ENCODE results near the gene LSR. TPM values are rescaled to one million over a fixed set of nuclear protein-coding genes. Genes with fewer than 3 reads are reported as not detected.

Gene LSR
- total RNA-seq, 1 donor from 2014 or later: 5.4 TPM

GRCh38 chr19:35316560-35316959 is 67.8 kb downstream of the LSR start:
- TF ChIP-seq CTCF (IDR thresholded peaks at IDR 0.05; ENCODE audit: partially characterized antibody, unreplicated experiment): no peak
- peaks cover 5% of the 10 kb centered on the region for H3K27me3 Mint-ChIP-seq (ENCODE audit: unreplicated experiment)
- H3K36me3 Mint-ChIP-seq (ENCODE audit: unreplicated experiment): no peaks in the 10 kb centered on the region
- no peak overlapping the region for H3K27ac Mint-ChIP-seq (ENCODE audit: unreplicated experiment)
- no peak overlapping the region for H3K4me3 Mint-ChIP-seq (ENCODE audit: unreplicated experiment)
- peaks cover 2% of the 10 kb centered on the region for H3K9me3 Mint-ChIP-seq (ENCODE audit: unreplicated experiment)
- H3K4me1 Mint-ChIP-seq (ENCODE audit: low read depth, unreplicated experiment): no peaks in the 10 kb centered on the region
- no peak for DNase-seq

Other genes with a start within 250 kb of the LSR start
- 220 TPM for gene GRAMD1A, start 248.7 kb upstream of the LSR start, total RNA-seq (ENCODE audit: unreplicated experiment)
- 12.0 TPM for gene SCN1B, start 218.5 kb upstream of the LSR start, total RNA-seq (ENCODE audit: unreplicated experiment)
- 0.29 TPM for gene HPN, start 207.3 kb upstream of the LSR start, total RNA-seq (ENCODE audit: unreplicated experiment)
- gene FXYD3, start 133.2 kb upstream of the LSR start, total RNA-seq (ENCODE audit: unreplicated experiment): not detected
- gene LGI4, start 113.9 kb upstream of the LSR start, total RNA-seq (ENCODE audit: unreplicated experiment): 14.4 TPM
- not detected for gene FXYD1, start 110.2 kb upstream of the LSR start, total RNA-seq (ENCODE audit: unreplicated experiment)
- gene FXYD7, start 105.7 kb upstream of the LSR start, total RNA-seq (ENCODE audit: unreplicated experiment): 22.3 TPM
- gene FXYD5, start 94.3 kb upstream of the LSR start, total RNA-seq (ENCODE audit: unreplicated experiment): 5.3 TPM
- gene FAM187B, start 20.3 kb upstream of the LSR start, total RNA-seq (ENCODE audit: unreplicated experiment): not detected
- 132 TPM for gene USF2, start 20.0 kb downstream of the LSR start, total RNA-seq (ENCODE audit: unreplicated experiment)
- gene HAMP, start 33.5 kb downstream of the LSR start, total RNA-seq (ENCODE audit: unreplicated experiment): not detected
- not detected for gene MAG, start 43.2 kb downstream of the LSR start, total RNA-seq (ENCODE audit: unreplicated experiment)
- not detected for gene CD22, start 80.2 kb downstream of the LSR start, total RNA-seq (ENCODE audit: unreplicated experiment)
- not detected for gene FFAR1, start 98.9 kb downstream of the LSR start, total RNA-seq (ENCODE audit: unreplicated experiment)
- gene FFAR3, start 109.5 kb downstream of the LSR start, total RNA-seq (ENCODE audit: unreplicated experiment): not detected
- not detected for gene GPR42, start 122.1 kb downstream of the LSR start, total RNA-seq (ENCODE audit: unreplicated experiment)
- gene FFAR2, start 199.3 kb downstream of the LSR start, total RNA-seq (ENCODE audit: unreplicated experiment): not detected
- not detected for gene KRTDAP, start 241.5 kb downstream of the LSR start, total RNA-seq (ENCODE audit: unreplicated experiment)